IMR-90 (cell line): ENCODE results near the gene OR6S1.

Experiments used
- CHD1 ChIP-seq: IDR thresholded peaks from 2 replicates; pipeline ENCODE4 v1.6.1; 2012; ENCODE audit warnings: low read depth, low read length, improper control_type of control experiment
- CTCF ChIP-seq: conservative IDR thresholded peaks from 2 replicates; pipeline ENCODE4 v1.5.1; 2012; ENCODE audit warnings: mild to moderate bottlenecking, low read depth, low read length, improper control_type of control experiment
- FOS ChIP-seq: fragments of 150-350 bp; IDR thresholded peaks from 2 replicates; pipeline ENCODE4 v1.6.1; 2016; ENCODE audit warnings: low read depth, low read length
- NFE2L2 ChIP-seq: fragments of 150-350 bp; IDR thresholded peaks from 2 replicates; pipeline ENCODE4 v1.6.1; 2016; ENCODE audit warnings: low read depth, mild to moderate bottlenecking, low read length
- RAD21 ChIP-seq: IDR thresholded peaks from 2 replicates; pipeline ENCODE4 v1.6.1; 2012; ENCODE audit warnings: low read length, improper control_type of control experiment
- USF2 ChIP-seq: fragments of 150-350 bp; IDR thresholded peaks from 2 replicates; pipeline ENCODE4 v1.6.1; 2017; ENCODE audit warnings: mild to moderate bottlenecking, antibody characterized with exemption, low read length, low read depth

- no peak for TF ChIP-seq CTCF
- TF ChIP-seq USF2: no peak
- no peak for TF ChIP-seq RAD21
- no peak for TF ChIP-seq FOS
- TF ChIP-seq CHD1: no peak
- TF ChIP-seq NFE2L2: no peak
Observed at GRCh38 chr14:20627346-20628027, 14.0 kb downstream of the OR6S1 start.
